Ectodermal cell (in vitro differentiated cells): ENCODE data around the gene RNF213.

Experiments
- H3K27ac ChIP-seq: 2 replicates; pipeline ENCODE4 v1.7.0; 2013; ENCODE audit warnings: mild to moderate bottlenecking, low read depth, low read length; ENCODE audit not compliant: insufficient read depth, poor library complexity, severe bottlenecking
- H3K27me3 ChIP-seq: 2 replicates; pipeline ENCODE4 v1.7.0; 2013; ENCODE audit warnings: mild to moderate bottlenecking, low read length; ENCODE audit not compliant: insufficient read depth, control insufficient read depth, poor library complexity, severe bottlenecking
- H3K36me3 ChIP-seq: one replicate; pipeline ENCODE4 v1.7.0; 2013; ENCODE audit warnings: low read length; ENCODE audit not compliant: control insufficient read depth, insufficient read depth
- H3K4me1 ChIP-seq: one replicate; pipeline ENCODE4 v1.7.0; 2013; ENCODE audit warnings: low read length; ENCODE audit not compliant: control insufficient read depth, insufficient read depth
- H3K4me3 ChIP-seq: 2 replicates; pipeline ENCODE4 v1.7.0; 2013; ENCODE audit warnings: low read depth, low read length, control low read depth; ENCODE audit not compliant: insufficient read depth
- H3K9me3 ChIP-seq: 2 replicates; pipeline ENCODE4 v1.7.0; 2013; ENCODE audit warnings: mild to moderate bottlenecking, low read length, moderate library complexity; ENCODE audit not compliant: control insufficient read depth
- WGBS, 2 experiments: methylation state at CpG; one replicate each; pipeline ENCODE4 v1.1.7; 2013; ENCODE audit warnings: missing lambda C conversion rate in 2 of 2; 5-methylcytosine and 5-hydroxymethylcytosine counted together

Gene RNF213

DNA sequence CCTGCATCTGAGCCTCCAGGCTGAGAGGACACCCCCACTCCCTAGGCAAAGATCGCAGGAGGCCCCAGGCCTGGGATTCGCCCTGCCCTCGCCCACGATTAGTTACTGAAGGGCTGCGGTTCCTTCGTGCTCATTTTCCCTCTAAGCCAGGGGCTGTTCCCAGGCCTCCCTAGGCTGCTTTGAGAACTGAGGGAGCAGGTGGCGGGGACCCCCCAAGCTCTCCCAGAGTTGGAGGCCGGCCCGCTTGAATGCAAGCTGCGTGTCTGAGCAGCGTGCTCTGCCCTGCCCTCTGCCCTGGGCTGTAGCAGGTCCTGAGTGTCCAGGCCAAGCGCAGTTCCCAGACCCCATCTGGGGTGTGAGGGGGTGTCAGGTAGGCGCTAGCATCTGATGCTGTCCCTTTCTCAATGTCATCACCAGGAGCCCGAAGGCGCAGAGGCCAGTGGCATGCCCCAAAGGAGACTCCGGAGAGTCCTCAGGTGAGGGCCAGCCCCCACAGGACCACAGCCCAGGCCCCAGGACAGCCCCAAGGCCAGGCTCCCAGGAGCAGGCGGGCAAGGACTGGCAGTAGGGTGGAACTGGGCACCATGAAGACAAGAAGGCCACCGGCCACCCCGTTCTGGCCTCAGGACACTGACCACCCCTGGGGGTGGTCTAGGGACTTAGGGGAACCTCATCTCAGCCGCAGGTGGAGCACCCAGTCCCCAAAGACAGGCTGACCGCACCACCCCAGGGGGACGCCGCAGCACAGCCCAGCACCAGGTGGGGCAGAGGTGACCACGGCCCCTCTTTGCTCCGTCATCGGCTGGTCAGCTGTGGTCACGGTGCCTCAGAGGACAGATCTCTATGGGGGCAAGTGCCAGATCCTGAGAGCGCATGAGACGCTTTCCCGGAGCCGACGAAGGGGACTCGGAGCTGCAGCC lies 169.0 kb downstream of the RNF213 start:
- Histone ChIP-seq H3K9me3 (no peaks in the 10 kb centered on the region), H3K27me3 (no peaks in the 10 kb centered on the region), H3K4me3 (no peak overlapping the region), H3K36me3 (no peaks in the 10 kb centered on the region), H3K4me1 (peaks cover 11% of the 10 kb centered on the region), H3K27ac (no peak overlapping the region)
- WGBS, 2 experiments: 94 to 95% methylated on average over 33 of the region's 33 CpGs

GRCh38 chr17:80430446-80431245 lies 170.0 kb downstream of the RNF213 start:
- Histone ChIP-seq H3K4me1 (peaks cover 11% of the 10 kb centered on the region), H3K27me3 (no peaks in the 10 kb centered on the region), H3K4me3 (no peak overlapping the region), H3K36me3 (no peaks in the 10 kb centered on the region), H3K9me3 (no peaks in the 10 kb centered on the region), H3K27ac (no peak overlapping the region)
- 86 to 87% methylated on average over 15 of the region's 15 CpGs for WGBS, 2 experiments

DNA sequence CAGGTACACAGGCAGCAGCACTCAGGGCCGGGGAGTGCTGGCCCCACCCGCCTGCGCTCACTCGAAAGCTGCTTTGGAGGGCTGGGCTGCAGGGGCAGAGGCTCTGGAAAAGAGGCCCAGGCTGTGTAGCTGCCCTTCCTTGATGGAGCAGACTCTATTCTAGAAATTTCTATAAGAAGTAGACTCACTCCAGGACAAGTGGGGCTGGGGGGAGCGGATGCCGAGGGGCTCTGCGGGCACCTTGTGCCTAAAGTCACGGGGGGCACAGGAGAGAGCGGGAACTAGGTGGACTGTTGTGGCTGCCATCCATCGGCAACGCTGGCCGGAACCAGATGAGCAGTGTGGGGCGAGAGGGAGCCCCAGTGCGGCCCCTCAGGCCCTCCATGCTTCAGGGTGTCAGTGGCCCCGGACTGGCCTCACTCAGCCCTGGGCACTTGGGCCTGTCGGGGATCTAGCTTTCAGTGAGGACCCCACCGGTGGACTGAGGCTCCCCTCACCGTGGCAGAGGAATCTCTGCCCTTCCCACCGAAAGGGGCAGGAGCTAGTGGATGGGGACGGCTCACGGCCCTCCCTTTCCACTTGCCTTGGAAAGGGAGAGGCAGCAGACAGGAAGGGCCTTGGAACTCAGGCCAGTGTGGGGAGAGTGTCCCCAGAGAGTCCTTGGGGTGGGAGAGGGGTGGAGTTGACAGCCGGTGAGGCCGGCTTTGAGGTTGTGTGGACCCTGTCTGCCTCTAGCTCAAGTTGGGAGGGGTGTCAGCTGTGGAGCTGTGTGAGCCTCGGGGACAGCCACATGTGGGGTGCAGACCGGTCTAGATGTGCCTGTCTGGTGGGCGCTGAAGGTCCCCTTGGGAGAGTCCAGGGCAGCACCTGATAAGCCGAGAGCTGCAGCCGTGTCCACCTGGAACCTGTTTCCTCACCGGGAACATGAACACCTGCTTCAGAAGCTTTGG lies 170.9 kb downstream of the RNF213 start:
- 92 to 93% methylated on average over 29 of the region's 29 CpGs for WGBS, 2 experiments
- Histone ChIP-seq H3K4me1 (peaks cover 11% of the 10 kb centered on the region), H3K27ac (no peak overlapping the region), H3K27me3 (no peaks in the 10 kb centered on the region), H3K4me3 (no peak overlapping the region), H3K36me3 (no peaks in the 10 kb centered on the region), H3K9me3 (no peaks in the 10 kb centered on the region)

DNA sequence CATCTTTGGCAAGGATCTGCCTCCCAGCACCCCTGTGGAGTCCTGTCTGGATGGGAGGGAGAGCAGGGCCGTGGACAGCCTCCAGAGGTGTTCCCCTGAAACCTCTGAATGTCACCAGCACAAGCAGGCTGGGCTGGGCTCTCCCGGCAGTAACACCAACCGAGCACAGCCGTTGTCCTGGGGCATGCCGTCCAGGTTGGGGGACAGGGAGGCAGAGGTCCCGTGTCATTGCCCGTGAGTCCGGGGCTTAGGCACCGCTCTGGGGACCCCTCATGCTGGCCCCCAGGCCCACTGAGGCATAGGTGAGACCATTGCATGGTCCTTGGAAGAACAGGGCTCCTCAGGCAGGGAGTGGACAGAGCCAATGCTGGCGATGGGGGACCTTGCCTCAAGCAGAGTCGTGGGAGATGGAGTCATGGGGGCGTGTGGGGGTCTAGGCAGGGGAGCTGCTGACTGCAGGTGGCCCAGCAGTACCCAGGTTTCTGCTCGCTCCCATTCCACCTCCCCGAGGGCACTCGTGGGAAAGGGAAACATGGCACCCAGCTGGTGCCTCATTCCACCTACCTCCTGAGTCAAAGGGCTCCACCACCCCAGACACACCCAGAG lies 171.8 kb downstream of the RNF213 start:
- Histone ChIP-seq H3K27me3 (no peaks in the 10 kb centered on the region), H3K4me1 (peaks cover 6% of the 10 kb centered on the region), H3K9me3 (no peaks in the 10 kb centered on the region), H3K27ac (no peak overlapping the region), H3K4me3 (no peak overlapping the region), H3K36me3 (no peaks in the 10 kb centered on the region)
- 84 to 85% methylated on average over 15 of the region's 15 CpGs for WGBS, 2 experiments

GRCh38 chr17:80432961-80433550 lies 172.4 kb downstream of the RNF213 start:
- no peak overlapping the region for H3K27ac ChIP-seq
- 89% methylated on average over 6 of the region's 6 CpGs for WGBS, 2 experiments
- no peaks in the 10 kb centered on the region for H3K27me3 ChIP-seq
- H3K36me3 ChIP-seq: no peaks in the 10 kb centered on the region
- peaks cover 3% of the 10 kb centered on the region for H3K4me1 ChIP-seq
- H3K9me3 ChIP-seq: no peaks in the 10 kb centered on the region
- no peak overlapping the region for H3K4me3 ChIP-seq

- Histone ChIP-seq H3K9me3 (no peaks in the 10 kb centered on the region), H3K27ac (no peak overlapping the region), H3K4me3 (no peak overlapping the region), H3K4me1 (peaks cover 3% of the 10 kb centered on the region), H3K27me3 (no peaks in the 10 kb centered on the region), H3K36me3 (no peaks in the 10 kb centered on the region)
- 79 to 81% methylated on average over 12 of the region's 12 CpGs for WGBS, 2 experiments
These were observed 173.4 kb downstream of the RNF213 start for GRCh38 chr17:80433916-80434666.

DNA sequence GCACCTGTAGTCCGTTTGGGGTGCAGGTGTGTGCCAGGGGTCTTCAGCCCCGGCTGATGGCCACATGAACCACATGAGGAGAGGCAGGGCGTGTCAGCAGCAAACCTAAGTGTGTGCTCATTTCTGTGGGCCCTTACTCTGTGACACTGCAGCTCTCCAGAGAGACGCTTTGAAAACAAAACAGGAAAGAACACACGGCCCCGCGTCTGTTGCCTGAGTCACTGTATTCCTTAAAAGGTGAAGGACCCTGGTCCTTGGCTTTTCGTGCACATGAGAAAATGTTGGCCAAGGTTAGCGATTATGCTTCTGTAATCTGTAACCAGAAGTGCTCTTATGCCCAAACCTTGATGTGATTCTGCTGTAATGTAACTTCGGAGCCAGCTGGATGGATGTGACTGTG lies 176.9 kb downstream of the RNF213 start:
- Histone ChIP-seq H3K27ac (no peak overlapping the region), H3K9me3 (no peaks in the 10 kb centered on the region), H3K27me3 (no peaks in the 10 kb centered on the region), H3K4me1 (no peaks in the 10 kb centered on the region), H3K4me3 (no peak overlapping the region), H3K36me3 (no peaks in the 10 kb centered on the region)
- 82 to 83% methylated on average over 10 of the region's 10 CpGs for WGBS, 2 experiments

DNA sequence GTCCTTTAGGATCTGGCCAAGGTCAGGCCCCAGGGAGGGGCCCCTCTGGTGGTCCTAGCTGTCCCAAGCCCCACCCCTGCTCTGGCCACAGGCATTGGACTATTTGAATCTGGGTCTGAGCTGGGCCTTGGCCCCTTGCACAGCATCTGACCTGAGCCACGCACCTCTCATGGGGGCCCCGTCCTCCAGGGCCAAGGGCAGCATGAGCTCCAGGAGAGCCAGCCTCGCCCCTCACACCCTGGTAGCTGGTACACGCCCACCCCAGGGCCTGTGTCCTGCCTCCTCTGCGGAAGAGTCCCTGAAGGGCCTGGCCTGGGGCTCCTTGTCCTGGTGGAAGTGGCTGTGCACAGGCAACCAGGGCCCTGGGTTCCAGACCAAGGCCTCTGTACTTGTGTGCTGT lies 178.2 kb downstream of the RNF213 start:
- Histone ChIP-seq H3K36me3 (no peaks in the 10 kb centered on the region), H3K4me3 (no peak overlapping the region), H3K27me3 (peaks cover 12% of the 10 kb centered on the region), H3K9me3 (no peaks in the 10 kb centered on the region), H3K27ac (no peak overlapping the region), H3K4me1 (no peaks in the 10 kb centered on the region)
- WGBS, 2 experiments: 89 to 95% methylated on average over 5 of the region's 5 CpGs

DNA sequence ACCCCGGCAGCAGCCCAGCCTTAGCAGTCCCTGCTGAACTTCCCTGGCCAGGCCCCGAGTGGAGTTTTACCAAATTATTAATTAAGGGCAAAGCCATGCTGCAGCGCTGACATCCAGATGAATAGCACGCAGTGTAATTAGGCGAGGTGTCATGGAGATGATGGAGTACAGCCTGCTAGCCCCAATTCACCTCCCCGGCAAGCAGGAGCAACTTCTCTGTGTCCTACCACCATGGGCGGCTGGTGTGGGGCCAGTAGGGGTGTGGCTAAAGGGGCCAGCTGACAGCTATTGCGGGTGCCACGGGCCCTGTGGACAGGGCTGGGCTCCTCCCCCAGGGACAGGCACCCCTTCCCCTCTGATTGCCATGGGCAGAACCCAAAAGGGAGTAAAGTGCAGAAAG lies 178.8 kb downstream of the RNF213 start:
- 86 to 87% methylated on average over 9 of the region's 9 CpGs for WGBS, 2 experiments
- Histone ChIP-seq H3K36me3 (no peaks in the 10 kb centered on the region), H3K4me1 (peaks cover 5% of the 10 kb centered on the region), H3K27me3 (peaks cover 15% of the 10 kb centered on the region), H3K4me3 (no peak overlapping the region), H3K27ac (no peak overlapping the region), H3K9me3 (no peaks in the 10 kb centered on the region)
